ENCODE measurements around the gene KRTCAP2.
"Not testable (repeated sequence)": the region's sequence is repeated elsewhere in the genome, so short reads cannot be mapped to it uniquely, and the experiment has no call there.

Gene KRTCAP2

DNA sequence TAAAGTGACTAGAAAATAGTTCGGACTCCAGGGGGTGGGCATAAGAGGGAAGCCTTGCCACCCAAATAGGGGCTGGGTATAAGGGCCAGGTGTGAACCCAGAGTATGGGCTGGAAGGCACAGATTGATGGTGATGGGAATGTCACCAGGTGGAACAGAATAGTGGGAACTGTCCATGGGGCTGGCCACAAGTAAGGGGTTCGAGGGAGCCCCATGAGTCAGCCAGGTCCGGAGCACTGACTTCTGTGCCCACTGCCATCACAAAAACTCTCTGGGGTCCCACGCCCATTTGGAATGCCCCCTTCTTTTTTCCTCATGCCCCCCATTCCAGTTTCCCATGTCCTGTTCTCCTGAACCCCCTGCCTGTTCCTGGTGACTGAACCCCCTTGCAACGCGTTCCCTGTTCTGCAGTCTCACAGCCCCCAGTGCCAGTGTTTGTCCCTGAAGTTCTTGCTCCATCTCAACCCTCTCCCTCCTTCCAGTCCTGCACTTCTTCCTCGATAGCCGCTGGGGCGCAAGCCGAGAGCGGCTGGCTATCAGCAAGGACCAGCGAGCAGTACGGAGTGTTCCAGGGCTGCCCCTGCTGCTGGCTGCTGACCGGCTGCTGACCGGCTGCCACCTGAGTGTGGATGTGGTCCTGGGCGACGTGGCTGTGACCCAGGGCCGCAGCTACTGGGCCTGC, 8.4 kb upstream of the KRTCAP2 start:
- DNase-seq = no peak

- DNase-seq = no peak
Observed at GRCh38 chr1:155179112-155180031, 6.3 kb upstream of the KRTCAP2 start.

DNA sequence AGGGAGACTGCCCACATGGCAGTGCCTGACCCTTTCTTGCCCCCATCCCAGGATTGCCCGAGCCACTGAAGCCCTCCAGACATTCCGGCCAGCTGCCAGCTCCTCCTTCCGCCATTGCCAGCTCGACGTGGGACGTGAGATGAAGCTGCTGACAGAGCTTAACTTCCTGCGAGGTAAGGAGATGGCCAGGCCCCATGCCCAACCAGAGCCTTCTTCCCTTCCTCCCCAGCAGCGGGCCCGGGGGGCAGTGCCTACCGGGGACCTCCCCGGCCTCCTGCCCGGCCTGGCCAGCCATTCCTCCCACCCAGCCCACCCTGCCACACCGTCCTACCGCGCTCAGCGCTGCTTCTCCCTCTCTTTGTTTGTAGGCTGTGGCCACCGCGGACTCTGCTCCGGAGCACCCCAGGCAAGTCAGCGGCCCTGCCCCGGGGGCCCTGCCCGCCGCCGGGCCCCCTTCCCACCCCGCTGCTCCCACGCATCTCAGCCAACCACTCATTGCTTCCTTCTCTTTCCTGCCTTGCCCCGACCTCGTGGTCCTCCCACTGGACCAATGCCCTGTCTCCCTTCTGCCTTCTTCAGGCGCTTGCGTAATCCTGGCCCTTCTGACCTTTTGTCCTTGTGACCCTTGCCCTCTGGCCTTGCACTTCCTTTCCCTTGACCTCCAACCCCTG, 5.5 kb upstream of the KRTCAP2 start:
- DNase-seq = no peak

DNA sequence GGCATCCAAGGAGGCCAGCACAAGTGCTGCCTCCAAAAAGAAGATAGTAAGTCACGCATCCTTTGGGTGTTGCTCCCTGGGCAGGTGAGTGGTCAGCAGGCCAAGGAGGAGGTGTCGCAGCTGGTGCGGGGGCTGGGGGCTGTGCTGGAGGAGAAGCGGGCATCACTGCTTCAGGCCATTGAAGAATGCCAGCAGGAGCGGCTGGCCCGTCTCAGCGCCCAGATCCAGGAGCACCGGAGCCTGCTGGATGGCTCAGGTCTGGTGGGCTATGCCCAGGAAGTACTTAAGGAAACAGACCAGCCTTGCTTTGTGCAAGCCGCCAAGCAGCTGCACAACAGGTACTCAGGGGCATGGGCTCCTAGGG, 4.8 kb upstream of the KRTCAP2 start:
- DNase-seq = no peak

DNA sequence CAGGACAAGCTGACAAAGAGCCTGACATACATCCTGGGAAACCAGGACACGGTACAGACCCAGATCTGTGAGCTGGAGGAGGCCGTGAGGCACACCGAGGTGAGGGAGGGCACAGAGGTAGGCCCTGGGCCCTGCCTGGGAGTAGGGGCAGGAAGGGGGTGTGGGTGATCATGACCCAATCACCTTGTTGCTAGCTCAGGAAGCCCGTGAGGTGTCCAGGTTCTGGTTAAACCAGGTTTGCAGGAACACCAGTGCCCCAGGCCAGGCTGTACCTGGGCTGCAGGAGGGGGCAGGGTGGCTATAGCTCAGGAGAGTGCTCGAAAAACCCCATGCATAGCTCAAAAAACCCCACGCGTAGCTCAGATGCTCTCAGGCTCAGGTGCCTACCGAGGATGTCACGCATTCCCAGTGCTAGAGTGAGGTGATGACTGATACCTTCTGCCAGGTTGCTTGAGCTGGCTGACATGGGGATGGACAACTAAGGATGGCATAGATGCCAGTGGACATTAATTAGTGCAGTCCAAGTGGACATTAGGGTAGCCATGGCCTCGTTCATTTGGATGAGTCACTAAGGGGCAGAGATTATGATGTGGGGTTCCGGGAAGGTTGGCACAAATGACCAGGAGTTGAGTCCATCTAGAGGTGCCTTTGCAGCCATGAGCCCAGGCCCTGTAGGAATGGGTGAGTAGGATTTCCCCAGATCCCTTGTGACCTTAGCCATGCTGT, 4.3 kb upstream of the KRTCAP2 start:
- no peak for DNase-seq

DNA sequence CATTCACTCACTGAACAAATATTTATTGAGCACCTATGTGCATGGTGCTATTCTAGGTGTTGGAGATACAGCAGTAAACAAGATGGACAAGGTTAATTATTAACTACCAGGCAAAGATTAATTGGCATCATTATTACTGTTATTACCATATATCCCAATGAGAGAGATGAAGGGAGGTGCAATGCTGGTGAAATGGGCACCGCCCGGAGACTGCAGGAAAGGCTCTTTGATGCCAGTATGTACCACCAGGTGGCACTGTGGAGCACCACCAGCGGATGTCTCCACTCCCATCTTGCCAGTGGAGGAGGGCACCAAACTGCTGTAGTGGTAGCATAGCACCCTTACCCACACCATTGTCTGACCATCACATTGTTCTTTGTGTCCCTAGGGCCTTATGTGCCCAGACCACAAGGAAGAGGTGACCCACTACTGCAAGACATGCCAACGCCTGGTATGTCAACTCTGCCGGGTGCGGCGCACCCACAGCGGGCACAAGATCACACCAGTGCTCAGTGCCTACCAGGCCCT, 3.5 kb upstream of the KRTCAP2 start:
- peak; percentile 84 for DNase-seq

GRCh38 chr1:155175927-155176371, 2.8 kb upstream of the KRTCAP2 start:
- no peak for DNase-seq

GRCh38 chr1:155175281-155175926, 2.3 kb upstream of the KRTCAP2 start:
- no peak for DNase-seq

DNA sequence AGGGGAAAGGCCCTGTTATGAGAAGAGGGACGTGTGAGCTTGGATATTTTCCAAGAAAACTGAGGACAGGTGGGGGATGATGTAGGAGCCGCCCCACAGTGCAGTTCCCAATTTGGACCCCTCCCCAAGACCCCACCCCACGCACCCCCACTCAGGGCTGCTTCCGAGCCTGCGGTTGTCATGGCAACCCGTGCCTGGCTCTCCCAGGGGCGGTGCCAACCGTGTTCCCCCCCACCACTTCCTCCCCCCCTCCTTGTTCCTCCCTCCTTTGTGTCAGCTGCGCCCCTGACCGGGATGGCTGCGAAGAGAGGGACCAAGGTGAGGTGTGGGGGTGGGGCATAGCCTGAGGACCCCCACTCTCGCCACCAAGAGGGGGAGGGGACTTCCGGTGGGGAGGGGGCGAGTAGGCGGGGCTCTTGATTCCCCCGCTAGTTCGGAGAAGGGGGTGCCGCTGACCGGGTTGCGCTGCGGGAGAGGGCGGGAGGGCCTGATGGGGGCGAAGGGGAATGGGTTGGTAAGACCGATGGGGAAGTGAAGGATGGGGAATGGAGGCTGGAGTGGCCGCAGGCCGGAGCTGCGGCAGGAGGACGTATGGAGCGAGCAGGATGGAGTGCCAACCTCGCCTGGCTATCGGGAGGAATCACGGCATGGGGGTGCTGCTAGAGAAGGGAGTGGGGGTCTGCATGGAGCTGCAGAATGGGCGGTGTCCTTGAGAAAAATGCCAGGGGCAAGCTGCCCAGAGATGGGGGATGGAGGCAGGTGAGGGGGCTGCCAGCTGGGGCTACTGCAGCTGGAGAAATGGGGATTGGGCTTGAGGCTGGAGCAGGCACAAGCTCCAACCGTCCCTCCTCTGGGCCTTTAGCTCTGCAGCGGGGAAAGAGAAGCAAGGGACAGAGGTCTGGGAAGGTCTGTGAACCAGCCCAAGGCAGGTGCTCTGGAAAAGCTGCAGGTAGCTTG, 1.5 kb upstream of the KRTCAP2 start:
- peak; percentile 53 for DNase-seq

GRCh38 chr1:155173478-155174323, 597 bp upstream of the KRTCAP2 start, which contains the start of gene TRIM46:
Gene TRIM46 (plus strand): TSS chr1:155173849. CDS start chr1:155173967, 118 bp downstream.
- peak; percentile 76 for DNase-seq

GRCh38 chr1:155171836-155172731, 1.0 kb downstream of the KRTCAP2 start:
- DNase-seq = peak; percentile 58

GRCh38 chr1:155170806-155171205, 2.3 kb downstream of the KRTCAP2 start:
- DNase-seq = no peak

DNA sequence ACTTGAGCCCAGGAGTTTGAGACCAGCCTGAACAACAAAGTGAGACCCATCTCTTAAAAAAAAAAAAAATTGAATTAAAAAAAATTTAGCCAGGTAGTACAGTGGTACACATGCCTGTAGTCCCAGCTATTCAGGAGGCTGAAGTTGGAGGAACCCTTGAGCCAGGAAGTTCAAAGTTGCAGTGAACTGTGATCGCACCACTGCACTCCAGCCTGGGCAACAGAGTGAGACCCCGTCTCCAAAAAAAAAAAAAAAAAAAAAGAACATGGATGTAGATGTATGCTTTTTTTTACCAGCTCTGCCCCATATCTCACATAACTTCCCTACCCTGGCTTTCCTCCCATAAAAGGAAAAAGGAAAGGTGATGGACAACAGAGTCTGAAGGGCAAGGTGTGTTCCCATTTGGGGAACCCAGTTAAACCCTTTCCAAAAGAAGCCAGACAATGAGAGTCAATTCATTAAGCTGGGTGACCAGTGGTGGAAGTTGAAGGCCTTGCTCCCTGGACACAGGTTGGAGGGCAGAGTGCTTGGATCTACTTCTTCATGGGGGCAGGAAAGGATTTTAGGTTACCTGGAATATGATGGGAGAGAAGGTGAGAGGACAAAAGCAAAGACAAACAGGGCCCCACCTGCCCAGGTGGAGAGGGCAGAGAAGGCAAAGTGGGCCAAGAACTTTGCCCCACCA, 2.9 kb downstream of the KRTCAP2 start:
- DNase-seq = no peak

DNA sequence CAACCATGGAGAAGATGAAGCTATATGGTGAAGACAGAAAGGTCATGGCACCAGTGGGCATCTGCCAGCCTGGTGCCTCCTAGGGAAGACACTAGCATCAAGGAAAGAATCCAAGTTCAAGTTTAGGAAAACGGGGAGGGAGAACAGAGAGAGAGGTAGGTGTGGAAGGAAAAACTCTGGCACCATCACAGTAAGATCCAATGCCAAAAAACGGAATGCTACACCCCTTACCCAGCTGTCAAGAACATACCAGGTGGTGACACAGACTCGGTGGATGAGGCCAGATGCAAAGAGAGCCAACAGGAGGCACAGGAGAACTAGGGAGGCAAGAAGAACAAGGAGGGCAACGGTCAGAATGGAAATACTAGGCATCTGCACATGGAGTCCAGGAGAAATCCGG, 3.6 kb downstream of the KRTCAP2 start:
- DNase-seq = no peak

GRCh38 chr1:155168456-155169210, 4.5 kb downstream of the KRTCAP2 start:
- no peak for DNase-seq

DNA sequence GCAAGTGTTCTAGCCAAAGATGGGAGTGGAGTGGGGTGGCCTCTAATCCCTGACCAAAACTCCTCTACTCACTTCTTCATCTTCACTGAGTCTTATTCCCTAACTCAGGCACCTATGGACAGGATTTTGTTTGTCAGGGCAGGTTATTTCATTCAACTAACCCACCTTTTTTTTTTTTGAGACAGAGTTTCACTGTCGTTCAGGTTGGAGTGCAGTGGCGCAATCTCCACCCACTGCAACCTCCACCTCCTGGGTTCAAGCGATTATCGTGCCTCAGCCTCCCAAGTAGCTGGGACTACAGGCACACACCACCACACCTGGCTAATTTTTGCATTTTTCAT, 5.0 kb downstream of the KRTCAP2 start:
- not testable (repeated sequence) for DNase-seq

All from activated naive CD4-positive, alpha-beta T cell treated with anti-CD3 and anti-CD28 coated beads, Interleukin-2, amount 50 U/mL, for 16 hours (primary cell).